H4 (cell line): Measurements from ENCODE around the gene ADAR. TPM values are rescaled to one million over a fixed set of nuclear protein-coding genes. Genes with fewer than 3 reads are reported as not detected.

Experiments
- total RNA-seq: library from RNA; depleted of rRNA; stranded (reverse); fragments of >200 nt; shearing (Covaris generic); gene quantifications from 2 replicates; pipeline ENCODE4 v1.2.3, GENCODE V29; 2014; rRNA removed

Gene ADAR
- total RNA-seq, 1 experiment from 2014 or later = 120 TPM

Other genes with a start within 250 kb of the ADAR start
- gene IL6R, start 202.8 kb downstream of the ADAR start, total RNA-seq = 6.6 and 7.3 TPM in 2 replicates
- gene TDRD10, start 106.0 kb downstream of the ADAR start, total RNA-seq = not detected in 2 replicates
- not detected in 2 replicates for gene SHE, start 105.8 kb downstream of the ADAR start, total RNA-seq
- 34.9 and 35.7 TPM in 2 replicates for gene UBE2Q1, start 49.5 kb downstream of the ADAR start, total RNA-seq
- gene CHRNB2, start 40.4 kb downstream of the ADAR start, total RNA-seq = not detected in 2 replicates